ENCODE data around the gene GPRASP2.

The GPRASP2 gene

DNA sequence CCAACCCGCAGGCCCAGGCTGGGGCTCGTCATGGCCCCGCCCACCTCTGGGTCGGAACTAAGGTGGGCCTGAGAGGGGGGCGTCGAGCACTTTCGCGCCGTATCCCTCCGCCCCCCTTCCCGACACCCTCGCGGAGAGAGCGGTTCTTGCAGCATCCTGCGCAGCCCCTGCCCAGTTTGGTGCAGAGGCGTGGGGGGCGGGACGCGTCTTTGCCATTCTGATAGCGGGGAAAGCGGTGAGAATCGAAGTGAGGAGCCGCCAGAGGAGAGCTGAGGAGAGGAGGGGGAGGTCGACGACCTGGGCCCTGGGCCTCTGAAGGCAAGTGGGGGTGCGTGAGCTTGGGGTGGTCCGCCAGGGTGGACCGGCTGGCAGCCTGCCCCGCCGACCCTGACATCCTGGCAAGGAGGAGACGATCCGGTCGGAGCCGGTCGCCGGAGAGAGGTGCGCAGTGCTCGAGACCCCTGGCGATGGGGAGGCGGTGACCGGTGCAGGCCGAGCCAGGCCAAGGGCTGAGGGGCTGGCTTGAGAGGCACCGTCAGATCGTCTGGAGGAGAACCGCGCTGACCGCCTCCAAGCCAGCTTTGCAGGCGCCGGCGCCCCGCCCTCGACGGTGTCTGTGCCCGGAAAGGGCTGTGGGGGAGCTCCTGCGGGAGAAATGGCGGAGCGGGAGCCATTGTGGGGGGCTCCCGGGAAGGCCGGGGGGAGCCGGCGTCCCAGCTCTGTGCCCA is 33.8 kb downstream of the GPRASP2 start:
- DNase-seq: no peak

DNA sequence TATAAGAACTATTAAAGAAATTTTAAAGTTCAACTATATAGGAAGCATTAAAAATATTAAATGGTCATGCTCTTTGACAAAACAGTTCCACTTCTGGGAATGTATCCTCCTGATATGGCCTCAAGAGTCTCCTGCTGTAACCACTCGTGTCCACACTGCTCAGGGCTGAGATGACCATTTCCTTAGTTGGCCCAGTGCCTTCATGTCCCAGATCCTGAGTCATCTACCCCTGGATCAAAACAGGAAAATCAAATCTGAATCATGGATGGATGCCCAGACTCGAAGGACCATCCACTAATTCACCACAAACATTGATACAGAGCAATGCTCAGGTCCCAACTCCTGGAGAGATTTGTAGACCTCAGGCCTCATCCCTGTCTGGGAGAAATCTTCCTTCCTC is 53.0 kb downstream of the GPRASP2 start:
- no peak for DNase-seq

DNA sequence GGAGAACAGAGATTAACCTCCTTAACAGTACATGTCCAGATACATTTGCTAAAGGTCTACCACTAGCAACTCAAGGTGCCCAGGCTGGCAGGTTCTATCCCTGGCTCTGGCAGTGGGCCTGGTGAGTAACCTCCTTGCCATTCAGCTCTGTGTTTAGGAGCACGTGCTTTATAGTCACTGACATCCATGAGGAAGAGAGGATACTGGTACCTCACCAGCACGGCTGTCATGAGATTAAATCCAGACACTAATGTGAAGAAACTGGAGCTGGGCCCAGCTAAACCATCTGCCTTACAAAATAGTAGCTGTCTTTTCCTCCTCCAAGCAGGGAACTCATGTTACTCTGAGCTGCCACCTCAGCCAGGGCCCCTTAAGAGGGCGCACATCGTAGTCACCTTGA is 53.6 kb downstream of the GPRASP2 start:
- DNase-seq: no peak

DNA sequence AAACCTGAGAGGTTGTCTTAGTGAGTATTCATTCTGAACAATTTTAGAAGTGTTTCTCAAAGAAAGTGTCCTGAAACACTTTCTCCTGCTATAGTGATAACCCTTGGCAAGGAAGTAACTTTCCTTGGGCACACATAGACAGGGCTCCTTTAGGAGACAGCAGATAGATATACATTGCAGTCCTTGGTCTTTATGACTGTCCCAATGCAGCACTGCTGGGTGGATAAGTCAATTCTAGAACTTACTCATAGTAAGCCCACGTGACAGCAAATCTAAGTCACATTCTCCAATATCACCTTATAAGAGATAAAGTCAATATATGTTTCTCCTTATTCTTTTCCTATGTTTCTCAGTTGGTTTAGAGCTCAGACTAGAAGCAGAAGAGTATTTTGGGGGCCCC is 55.0 kb downstream of the GPRASP2 start:
- DNase-seq: no peak

Data from central memory CD4-positive, alpha-beta T cell (primary cell).